ENCODE results near the gene PDE4B.
"Not testable (repeated sequence)": the region's sequence is repeated elsewhere in the genome, so short reads cannot be mapped to it uniquely, and the experiment has no call there.

Gene PDE4B

DNA sequence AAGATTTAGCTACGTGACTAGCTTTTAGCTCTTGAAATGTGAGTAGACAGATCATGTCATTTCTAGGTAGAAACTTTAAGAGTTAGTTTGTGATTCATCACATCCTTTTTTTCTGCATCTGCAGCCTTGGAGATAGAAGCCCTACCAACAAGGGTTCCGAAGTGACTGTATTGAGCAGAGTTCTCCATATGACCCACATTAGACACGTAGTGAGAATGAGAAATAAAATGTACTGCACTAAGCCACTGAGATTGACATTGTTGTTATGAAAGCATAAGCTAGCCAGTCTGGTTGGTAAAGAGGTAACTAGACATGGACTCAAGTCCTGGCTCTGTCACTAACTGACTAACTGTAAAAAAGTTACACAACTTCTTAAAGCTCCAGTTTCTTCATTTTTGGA is 296.1 kb downstream of the PDE4B start:
- Histone ChIP-seq H3K36me3 (ENCODE audit: control insufficient read depth, insufficient read depth, low read length) (no peaks in the 10 kb centered on the region), H3K9me3 (ENCODE audit: control insufficient read depth, low read length) (no peaks in the 10 kb centered on the region), H3K4me3 (ENCODE audit: insufficient read depth, low read depth, low read length) (no peak overlapping the region), H3K27me3 (ENCODE audit: control insufficient read depth, insufficient read depth, low read length, poor library complexity, severe bottlenecking) (no peaks in the 10 kb centered on the region), H3K4me1 (ENCODE audit: control insufficient read depth, insufficient read depth, low read length) (peaks cover 13% of the 10 kb centered on the region), H3K27ac (ENCODE audit: insufficient read depth, low read depth, low read length, poor library complexity, severe bottlenecking) (no peak overlapping the region)
- WGBS, 2 experiments, result 86% methylated on average over 2 of the region's 3 CpGs

GRCh38 chr1:66090859-66091457 is 298.3 kb downstream of the PDE4B start:
- no peaks in the 10 kb centered on the region for H3K9me3 ChIP-seq (ENCODE audit: control insufficient read depth, low read length)
- H3K27ac ChIP-seq (ENCODE audit: insufficient read depth, low read depth, low read length, poor library complexity, severe bottlenecking), result peak overlapping the region; percentile 11
- H3K4me1 ChIP-seq (ENCODE audit: control insufficient read depth, insufficient read depth, low read length), result peaks cover 13% of the 10 kb centered on the region
- 42 to 56% methylated on average over 6 to 7 of the region's 7 CpGs for WGBS, 2 experiments
- H3K4me3 ChIP-seq (ENCODE audit: insufficient read depth, low read depth, low read length), result no peak overlapping the region
- no peaks in the 10 kb centered on the region for H3K36me3 ChIP-seq (ENCODE audit: control insufficient read depth, insufficient read depth, low read length)
- no peaks in the 10 kb centered on the region for H3K27me3 ChIP-seq (ENCODE audit: control insufficient read depth, insufficient read depth, low read length, poor library complexity, severe bottlenecking)

- Histone ChIP-seq H3K27ac (ENCODE audit: insufficient read depth, low read depth, low read length, poor library complexity, severe bottlenecking) (no peak overlapping the region), H3K4me1 (ENCODE audit: control insufficient read depth, insufficient read depth, low read length) (peaks cover 13% of the 10 kb centered on the region), H3K4me3 (ENCODE audit: insufficient read depth, low read depth, low read length) (no peak overlapping the region), H3K9me3 (ENCODE audit: control insufficient read depth, low read length) (no peaks in the 10 kb centered on the region), H3K27me3 (ENCODE audit: control insufficient read depth, insufficient read depth, low read length, poor library complexity, severe bottlenecking) (no peaks in the 10 kb centered on the region), H3K36me3 (ENCODE audit: control insufficient read depth, insufficient read depth, low read length) (no peaks in the 10 kb centered on the region)
- 94 to 95% methylated on average over 1 of the region's 1 CpG for WGBS, 2 experiments
Observed at GRCh38 chr1:66095190-66095589, 302.5 kb downstream of the PDE4B start.

DNA sequence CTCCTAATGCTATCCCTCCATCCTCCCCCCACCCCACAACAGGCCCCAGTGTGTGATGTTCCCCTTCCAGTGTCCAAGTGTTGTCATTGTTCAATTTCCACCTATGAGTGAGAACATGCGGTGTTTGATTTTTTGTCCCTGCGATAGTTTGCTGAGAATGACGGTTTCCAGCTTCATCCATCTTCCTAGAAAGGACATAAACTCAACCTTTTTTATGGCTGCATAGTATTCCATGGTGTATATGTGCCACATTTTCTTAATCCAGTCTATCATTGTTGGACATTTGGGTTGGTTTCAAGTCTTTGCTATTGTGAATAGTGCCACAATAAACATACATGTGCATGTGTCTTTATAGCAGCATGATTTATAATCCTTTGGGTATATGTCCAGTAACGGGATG is 308.3 kb downstream of the PDE4B start:
- H3K27me3 ChIP-seq (ENCODE audit: control insufficient read depth, insufficient read depth, low read length, poor library complexity, severe bottlenecking); H3K4me3 ChIP-seq (ENCODE audit: insufficient read depth, low read depth, low read length); H3K4me1 ChIP-seq (ENCODE audit: control insufficient read depth, insufficient read depth, low read length); H3K36me3 ChIP-seq (ENCODE audit: control insufficient read depth, insufficient read depth, low read length); H3K27ac ChIP-seq (ENCODE audit: insufficient read depth, low read depth, low read length, poor library complexity, severe bottlenecking); H3K9me3 ChIP-seq (ENCODE audit: control insufficient read depth, low read length): not testable (repeated sequence)
- 87 to 91% methylated on average over 3 of the region's 4 CpGs for WGBS, 2 experiments

DNA sequence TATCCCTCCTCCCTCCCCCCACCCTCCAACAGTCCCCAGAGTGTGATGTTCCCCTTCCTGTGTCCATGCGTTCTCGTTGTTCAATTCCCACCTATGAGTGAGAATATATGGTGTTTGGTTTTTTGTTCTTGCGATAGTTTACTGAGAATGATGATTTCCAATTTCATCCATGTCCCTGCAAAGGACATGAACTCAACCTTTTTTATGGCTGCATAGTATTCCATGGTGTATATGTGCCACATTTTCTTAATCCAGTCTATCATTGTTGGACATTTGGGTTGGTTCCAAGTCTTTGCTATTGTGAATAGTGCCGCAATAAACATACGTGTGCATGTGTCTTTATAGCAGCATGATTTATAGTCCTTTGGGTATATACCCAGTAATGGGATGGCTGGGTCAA is 311.4 kb downstream of the PDE4B start:
- H3K27ac ChIP-seq (ENCODE audit: insufficient read depth, low read depth, low read length, poor library complexity, severe bottlenecking); H3K36me3 ChIP-seq (ENCODE audit: control insufficient read depth, insufficient read depth, low read length); H3K4me1 ChIP-seq (ENCODE audit: control insufficient read depth, insufficient read depth, low read length); H3K4me3 ChIP-seq (ENCODE audit: insufficient read depth, low read depth, low read length); H3K9me3 ChIP-seq (ENCODE audit: control insufficient read depth, low read length); H3K27me3 ChIP-seq (ENCODE audit: control insufficient read depth, insufficient read depth, low read length, poor library complexity, severe bottlenecking): not testable (repeated sequence)
- WGBS, 2 experiments, result 100% methylated on average over 1 to 3 of the region's 5 CpGs

DNA sequence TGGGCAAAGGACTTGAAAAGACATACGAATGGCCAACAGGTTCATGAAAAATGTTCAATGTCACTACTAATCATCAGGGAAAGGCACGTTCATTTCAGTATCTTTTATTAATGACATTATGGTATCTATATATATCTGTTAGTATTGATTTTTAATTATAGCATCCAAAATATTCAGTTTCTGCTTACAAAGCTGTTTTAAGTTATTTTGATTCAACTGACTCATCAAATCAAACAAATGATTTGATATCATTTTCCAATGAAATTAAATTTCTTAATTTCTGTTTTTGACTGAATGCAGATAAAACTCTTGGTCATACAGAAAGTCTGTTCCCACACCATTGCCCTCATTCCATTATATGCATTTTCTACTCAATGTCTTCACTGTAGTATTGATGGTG is 315.9 kb downstream of the PDE4B start:
- no peaks in the 10 kb centered on the region for H3K36me3 ChIP-seq (ENCODE audit: control insufficient read depth, insufficient read depth, low read length)
- H3K27me3 ChIP-seq (ENCODE audit: control insufficient read depth, insufficient read depth, low read length, poor library complexity, severe bottlenecking), result no peaks in the 10 kb centered on the region
- H3K4me1 ChIP-seq (ENCODE audit: control insufficient read depth, insufficient read depth, low read length), result no peaks in the 10 kb centered on the region
- H3K4me3 ChIP-seq (ENCODE audit: insufficient read depth, low read depth, low read length), result no peak overlapping the region
- H3K9me3 ChIP-seq (ENCODE audit: control insufficient read depth, low read length), result no peaks in the 10 kb centered on the region
- no peak overlapping the region for H3K27ac ChIP-seq (ENCODE audit: insufficient read depth, low read depth, low read length, poor library complexity, severe bottlenecking)
- WGBS, 2 experiments, result 90 to 100% methylated on average over 1 of the region's 2 CpGs

GRCh38 chr1:66112744-66113400 is 320.2 kb downstream of the PDE4B start:
- 85 to 95% methylated on average over 2 of the region's 2 CpGs for WGBS, 2 experiments
- Histone ChIP-seq H3K4me3 (ENCODE audit: insufficient read depth, low read depth, low read length) (no peak overlapping the region), H3K27ac (ENCODE audit: insufficient read depth, low read depth, low read length, poor library complexity, severe bottlenecking) (no peak overlapping the region), H3K4me1 (ENCODE audit: control insufficient read depth, insufficient read depth, low read length) (no peaks in the 10 kb centered on the region), H3K9me3 (ENCODE audit: control insufficient read depth, low read length) (no peaks in the 10 kb centered on the region), H3K36me3 (ENCODE audit: control insufficient read depth, insufficient read depth, low read length) (no peaks in the 10 kb centered on the region), H3K27me3 (ENCODE audit: control insufficient read depth, insufficient read depth, low read length, poor library complexity, severe bottlenecking) (no peaks in the 10 kb centered on the region)

GRCh38 chr1:66119148-66119547 is 326.5 kb downstream of the PDE4B start:
- Histone ChIP-seq H3K27me3 (ENCODE audit: control insufficient read depth, insufficient read depth, low read length, poor library complexity, severe bottlenecking) (no peaks in the 10 kb centered on the region), H3K27ac (ENCODE audit: insufficient read depth, low read depth, low read length, poor library complexity, severe bottlenecking) (no peak overlapping the region), H3K4me1 (ENCODE audit: control insufficient read depth, insufficient read depth, low read length) (no peaks in the 10 kb centered on the region), H3K4me3 (ENCODE audit: insufficient read depth, low read depth, low read length) (no peak overlapping the region), H3K36me3 (ENCODE audit: control insufficient read depth, insufficient read depth, low read length) (no peaks in the 10 kb centered on the region), H3K9me3 (ENCODE audit: control insufficient read depth, low read length) (no peaks in the 10 kb centered on the region)
- 93 to 96% methylated on average over 6 to 7 of the region's 7 CpGs for WGBS, 2 experiments

GRCh38 chr1:66124670-66125069 is 332.0 kb downstream of the PDE4B start:
- Histone ChIP-seq H3K27me3 (ENCODE audit: control insufficient read depth, insufficient read depth, low read length, poor library complexity, severe bottlenecking) (no peaks in the 10 kb centered on the region), H3K36me3 (ENCODE audit: control insufficient read depth, insufficient read depth, low read length) (no peaks in the 10 kb centered on the region), H3K9me3 (ENCODE audit: control insufficient read depth, low read length) (no peaks in the 10 kb centered on the region), H3K4me3 (ENCODE audit: insufficient read depth, low read depth, low read length) (no peak overlapping the region), H3K27ac (ENCODE audit: insufficient read depth, low read depth, low read length, poor library complexity, severe bottlenecking) (no peak overlapping the region), H3K4me1 (ENCODE audit: control insufficient read depth, insufficient read depth, low read length) (no peaks in the 10 kb centered on the region)
- WGBS, 2 experiments, result 78 to 84% methylated on average over 5 of the region's 5 CpGs

DNA sequence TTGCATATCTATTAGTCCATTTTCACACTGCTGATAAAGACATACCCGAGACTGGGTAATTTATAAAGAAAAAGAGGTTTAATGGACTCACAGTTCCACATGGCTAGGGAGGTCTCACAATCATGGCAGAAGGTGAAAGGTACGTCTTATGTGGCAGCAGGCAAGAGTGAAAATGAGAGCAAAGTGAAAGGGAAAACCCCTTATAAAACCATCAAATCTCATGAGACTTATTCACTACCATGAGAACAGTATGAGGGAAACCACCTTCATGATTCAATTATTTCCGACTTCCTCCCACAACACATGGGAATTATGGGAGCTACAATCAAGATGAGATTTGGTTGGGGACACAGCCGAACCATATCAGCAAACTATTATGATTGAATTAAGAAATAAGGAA is 335.9 kb downstream of the PDE4B start:
- H3K9me3 ChIP-seq (ENCODE audit: control insufficient read depth, low read length); H3K4me3 ChIP-seq (ENCODE audit: insufficient read depth, low read depth, low read length); H3K4me1 ChIP-seq (ENCODE audit: control insufficient read depth, insufficient read depth, low read length); H3K36me3 ChIP-seq (ENCODE audit: control insufficient read depth, insufficient read depth, low read length); H3K27me3 ChIP-seq (ENCODE audit: control insufficient read depth, insufficient read depth, low read length, poor library complexity, severe bottlenecking); H3K27ac ChIP-seq (ENCODE audit: insufficient read depth, low read depth, low read length, poor library complexity, severe bottlenecking): not testable (repeated sequence)
- WGBS, 2 experiments, result 89 to 95% methylated on average over 2 to 4 of the region's 4 CpGs
